SU-DHL-6 (cell line): ENCODE data around the gene ERGIC3.
"Not testable (repeated sequence)": the region's sequence is repeated elsewhere in the genome, so short reads cannot be mapped to it uniquely, and the experiment has no call there.

ENCODE experiments used
- CTCF ChIP-seq: fragments of 200-600 bp; sonication (generic); IDR thresholded peaks from one replicate; pipeline ENCODE4 v1.5.1; 2017; ENCODE audit warnings: antibody characterized with exemption, mild to moderate bottlenecking, low read length, moderate library complexity; ENCODE audit not compliant: insufficient read depth, poor library complexity, severe bottlenecking
- EZH2phosphoT487 ChIP-seq: fragments of 200-600 bp; sonication (generic), shearing (Covaris generic); conservative IDR thresholded peaks from 2 replicates; pipeline ENCODE4 v1.6.1; 2018; ENCODE audit warnings: mild to moderate bottlenecking, antibody characterized with exemption, low read length, moderate library complexity, mixed read lengths

GRCh38 chr20:35544941-35545340 is 3.1 kb downstream of the ERGIC3 start:
- not testable (repeated sequence) for TF ChIP-seq CTCF, EZH2phosphoT487
